Bronchial smooth muscle cell (primary cell): ENCODE results near the gene PDLIM5. TPM values are rescaled to one million over a fixed set of nuclear protein-coding genes. Genes with fewer than 3 reads are reported as not detected.

Experiments used
- total RNA-seq: library from RNA; depleted of rRNA; stranded (reverse); fragments of >200 nt; gene quantifications from 2 replicates; pipeline ENCODE4 v1.2.1, GENCODE V29; 2014

PDLIM5 gene
- 9.8 and 24.4 TPM in 2 replicates for total RNA-seq

GRCh38 chr4:94451695-94452475 lies at the start of gene PDLIM5:
TSS of gene PDLIM5 (plus strand) at chr4:94451942. CDS start at chr4:94455289, 3,347 bp downstream.

Other genes starting within 250 kb of the PDLIM5 start
- 22.8 and 26.5 TPM in 2 replicates for gene SMARCAD1, start 244.1 kb upstream of the PDLIM5 start, total RNA-seq
- gene HPGDS, start 109.1 kb upstream of the PDLIM5 start, total RNA-seq: not detected in 2 replicates